GM12878 (cell line): Measurements from ENCODE around the gene RBPJ. TPM values are rescaled to one million over a fixed set of nuclear protein-coding genes. Genes with fewer than 3 reads are reported as not detected.

Experiments used
- ATAC-seq: fragments of 200-7000 bp; cut with Tn5 transposase; 3 replicates; pipeline ENCODE4 v1.9.1; 2020; ENCODE audit warnings: mild to moderate bottlenecking, moderate library complexity
- BruUV-seq: library from RNA; stranded (reverse); fragments of 400-500 nt; replicated peaks from 2 replicates; lab custom pipeline; 2021; lab: Mats Ljungman, UMichigan
- CTCF ChIA-PET: fragments of 300-600 bp; sonication (Branson Sonifier 250); formaldehyde crosslinking; extraction: SDS; loops from one replicate; lab custom pipeline; 2021; ENCODE audit warnings: inconsistent platforms; lab: Yijun Ruan, JAX
- POLR2A ChIA-PET: fragments of 350-600 bp; formaldehyde crosslinking; extraction: SDS; loops from one replicate; lab custom pipeline; 2021; ENCODE audit warnings: inconsistent platforms; lab: Charles Lee
- RAD21 ChIA-PET: fragments of 300-600 bp; sonication (Branson Sonifier 250); formaldehyde crosslinking; loops from one replicate; lab custom pipeline; 2023; ENCODE audit warnings: antibody characterized with exemption; ENCODE audit not compliant: unreplicated experiment; lab: Charles Lee
- SMC1A ChIA-PET: fragments of 300-600 bp; sonication (Branson Sonifier 250); formaldehyde crosslinking; loops from one replicate; lab custom pipeline; 2023; ENCODE audit not compliant: unreplicated experiment, uncharacterized antibody; lab: Charles Lee
- DNase-seq: peaks from one replicate; pipeline ENCODE4 v3.0.0-alpha.2; 2011; ENCODE audit warnings: low read depth, low spot score
- FAIRE-seq: peaks from 3 replicates; lab custom pipeline; 2011; peaks lifted over from hg19 to GRCh38; lab: Jason Lieb, UNC
- H2AFZ ChIP-seq: 2 replicates; pipeline ENCODE4 v1.6.0; 2011; ENCODE audit warnings: low read depth, low read length, control low read depth; ENCODE audit not compliant: control insufficient read depth
- H3K27ac ChIP-seq: 2 replicates; pipeline ENCODE4 v1.5.1; 2011; ENCODE audit warnings: control low read depth; ENCODE audit not compliant: control insufficient read depth, insufficient read depth
- H3K27me3 ChIP-seq, 2 experiments: replicated peaks in 1 of 2; 2 replicates each; pipeline versions ENCODE4 v1.6.0 to v1.6.1; 2011; ENCODE audit warnings: low read length in 1 of 2; ENCODE audit not compliant: control insufficient read depth in 2 of 2, insufficient read depth in 2 of 2
- H3K36me3 ChIP-seq, 2 experiments: 2 replicates each; pipeline ENCODE4 v1.5.1; 2011; ENCODE audit warnings: low read length in 1 of 2; ENCODE audit not compliant: control insufficient read depth in 2 of 2, insufficient read depth in 2 of 2
- H3K4me1 ChIP-seq: 2 replicates; pipeline ENCODE4 v1.6.1; 2011; ENCODE audit warnings: mild to moderate bottlenecking, low read length, moderate library complexity, mixed read lengths; ENCODE audit not compliant: control insufficient read depth, insufficient read depth
- H3K4me2 ChIP-seq: 2 replicates; pipeline ENCODE4 v1.6.0; 2011; ENCODE audit warnings: control low read depth; ENCODE audit not compliant: control insufficient read depth, insufficient read depth
- H3K4me3 ChIP-seq: fragments of 200-600 bp; sonication (generic); 2 replicates; pipeline ENCODE4 v1.5.1; 2016
- H3K79me2 ChIP-seq: 2 replicates; pipeline ENCODE4 v1.6.0; 2011; ENCODE audit warnings: low read length; ENCODE audit not compliant: control insufficient read depth, insufficient read depth
- H3K9ac ChIP-seq: 2 replicates; pipeline ENCODE4 v1.8.0; 2011; ENCODE audit warnings: low read length, control low read depth, mixed read lengths; ENCODE audit not compliant: control insufficient read depth, insufficient read depth
- H3K9me3 ChIP-seq: replicated peaks from 3 replicates; pipeline ENCODE4 v1.5.1; 2011; ENCODE audit warnings: mild to moderate bottlenecking, low read length; ENCODE audit not compliant: control insufficient read depth, insufficient read depth
- H4K20me1 ChIP-seq: 2 replicates; pipeline ENCODE4 v1.6.0; 2011; ENCODE audit not compliant: control insufficient read depth, insufficient read depth
- BCLAF1 ChIP-seq: fragments of 450-650 bp; IDR thresholded peaks from 2 replicates; pipeline ENCODE4 v1.6.1; 2017; ENCODE audit warnings: antibody characterized with exemption, mild to moderate bottlenecking, moderate library complexity
- ETV6 ChIP-seq, 2 experiments: fragments of 450-650 bp in 1 of 2; IDR thresholded peaks in 1 of 2; conservative IDR thresholded peaks in 1 of 2; 2 replicates each; pipeline ENCODE4 v1.6.1; 2014; ENCODE audit warnings: antibody characterized with exemption in 1 of 2, borderline replicate concordance in 1 of 2, low read depth in 1 of 2, mild to moderate bottlenecking in 1 of 2, moderate library complexity in 1 of 2
- FOXK2 ChIP-seq: fragments of 450-650 bp; IDR thresholded peaks from 2 replicates; pipeline ENCODE4 v1.6.1; 2017; ENCODE audit warnings: mild to moderate bottlenecking, moderate library complexity
- MXI1 ChIP-seq: fragments of 150-350 bp; IDR thresholded peaks from 2 replicates; pipeline ENCODE4 v1.6.1; 2011; ENCODE audit warnings: low read depth, mild to moderate bottlenecking, inconsistent platforms, low read length, improper control_type of control experiment
- NBN ChIP-seq: fragments of 450-650 bp; IDR thresholded peaks from 2 replicates; pipeline ENCODE4 v1.6.1; 2016
- RAD51 ChIP-seq: fragments of 450-650 bp; IDR thresholded peaks from 2 replicates; pipeline ENCODE4 v1.6.1; 2016; ENCODE audit warnings: moderate library complexity, mild to moderate bottlenecking, inconsistent platforms
- RELA ChIP-seq: fragments of 450-650 bp; IDR thresholded peaks from 2 replicates; pipeline ENCODE4 v1.8.0; 2014; ENCODE audit warnings: borderline replicate concordance; ENCODE audit not compliant: partially characterized antibody
- SKIL ChIP-seq: fragments of 450-650 bp; IDR thresholded peaks from 2 replicates; pipeline ENCODE4 v1.6.1; 2017; ENCODE audit warnings: mild to moderate bottlenecking, low read depth, inconsistent platforms; ENCODE audit not compliant: poor library complexity, severe bottlenecking
- TARDBP ChIP-seq: IDR thresholded peaks from 2 replicates; pipeline ENCODE4 v1.6.1; 2016; ENCODE audit warnings: borderline replicate concordance
- TCF7 ChIP-seq: IDR thresholded peaks from 2 replicates; pipeline ENCODE4 v1.6.1; 2014; ENCODE audit warnings: antibody characterized with exemption, borderline replicate concordance
- ZNF592 ChIP-seq: fragments of 450-650 bp; IDR thresholded peaks from 2 replicates; pipeline ENCODE4 v1.6.1; 2017; ENCODE audit warnings: mild to moderate bottlenecking, moderate library complexity
- WGBS: methylation state at CpG from one replicate; pipeline ENCODE4 v1.1.6; 2016; ENCODE audit warnings: low lambda C conversion rate; ENCODE audit not compliant: insufficient replicate concordance, insufficient coverage; ENCODE audit errors: missing lambda C conversion rate; 5-methylcytosine and 5-hydroxymethylcytosine counted together
- in situ Hi-C: fragments of 300-500 bp; cut with MboI; formaldehyde crosslinking; loops from 9 replicates; pipeline ENCODE4 v1.14.3; 2018; ENCODE audit warnings: mixed read lengths
- intact Hi-C: fragments of 100-400 bp; cut with micrococcal nuclease; formaldehyde crosslinking; loops from one replicate; pipeline ENCODE4 v1.14.2; 2022; ENCODE audit not compliant: unreplicated experiment
- polyA plus RNA-seq, 11 experiments: library from polyadenylated mRNA; depleted of rRNA in 4 of 11; unstranded in 6 of 11; stranded (reverse) in 5 of 11; fragments of >200 nt; fragmentation: Nextera tagmentation in 4 of 11; fragmentation: Illumina TruSeq in 1 of 11; extraction: Ambion mirVana in 4 of 11; extraction: Trizol in 1 of 11; gene quantifications; 1 replicate in 1 of 11; 2 replicates in 10 of 11; pipeline versions ENCODE4 v1.2.1 to v1.2.3, GENCODE V29; 2011 to 2016; ENCODE audit warnings: inconsistent platforms in 2 of 11, missing spikeins in 2 of 11, low read depth in 1 of 11
- total RNA-seq, 4 experiments: library from RNA; depleted of rRNA in 3 of 4; stranded (reverse); fragments of >200 nt in 3 of 4; fragmentation: Illumina TruSeq in 1 of 4; extraction: Trizol in 1 of 4; gene quantifications; 2 replicates each; pipeline versions ENCODE4 v1.2.1 to v1.2.3, GENCODE V29; 2013 to 2021

RBPJ gene
- total and polyA plus RNA-seq, 10 of the 15 experiments (the other 5 are each of a cell fraction or from before 2014, with no cell fraction given) = 24.5 to 87.6 (median 41.6) TPM

- TF ChIP-seq MXI1 (no peak), TARDBP (no peak), ETV6 (conservative IDR thresholded peaks at IDR 0.05 in 1 of 2, IDR thresholded peaks at IDR 0.05 in 1 of 2; ENCODE audit: borderline replicate concordance in 1 of 2, low read depth in 1 of 2) (no peak), RAD51 (no peak)
Measured at GRCh38 chr4:26454961-26455360, 134.1 kb downstream of the RBPJ start (continued).

- WGBS = 0% methylated on average over 2 of the region's 2 CpGs
- H3K4me3 ChIP-seq = no peak overlapping the region
- H3K27ac ChIP-seq = no peak overlapping the region
- ATAC-seq (no peak), DNase-seq (no peak), FAIRE-seq (no peak)
- no peak overlapping the region for H3K9ac ChIP-seq
- SMC1A ChIA-PET = interaction anchor here (0.5 to 1.2 kb wide), 3 partner anchors 46 to 664 kb away, joined by 3 read pairs; no protein-coding TSS in a partner anchor
- H3K36me3 ChIP-seq = no peaks in the 10 kb centered on the region
- H3K4me2 ChIP-seq = no peak overlapping the region
- RAD21 ChIA-PET = no interaction called here
- CTCF ChIA-PET = interaction anchor here (1.1 kb wide), 1 partner anchor 554 kb away, joined by 5 read pairs; no protein-coding TSS in a partner anchor
- no peaks in the 10 kb centered on the region for H4K20me1 ChIP-seq
- no peaks in the 10 kb centered on the region for H3K79me2 ChIP-seq
- no peaks in the 10 kb centered on the region; the same call in 1 of the 2 replicates for H3K4me1 ChIP-seq
- intact Hi-C loops = loop anchor here (5.0 kb wide), 1 partner anchor 407 kb away; the partner anchor contains the start of gene STIM2
- in situ Hi-C loops = loop anchor here (5.0 kb wide), 1 partner anchor 552 kb away; no protein-coding TSS in a partner anchor
- BruUV-seq = no TSS peak
- no peaks in the 10 kb centered on the region for H3K9me3 ChIP-seq
- no peaks in the 10 kb centered on the region for H3K27me3 ChIP-seq
- POLR2A ChIA-PET = no interaction called here
- no peak overlapping the region for H2AFZ ChIP-seq
- TF ChIP-seq TCF7 = no peak
- TF ChIP-seq NBN = no peak
- no peak for TF ChIP-seq SKIL
- no peak for TF ChIP-seq FOXK2
- TF ChIP-seq BCLAF1 = no peak
- no peak for TF ChIP-seq ZNF592
- TF ChIP-seq RELA = no peak
Measured at GRCh38 chr4:26455571-26455970, 134.8 kb downstream of the RBPJ start.
